Body of pancreas (tissue), 4 donors: Measurements from ENCODE around the gene TNFRSF1A.

Source experiments
- POLR2A ChIP-seq, 3 donors: fragments of 450-650 bp; IDR thresholded peaks; one replicate each; pipeline ENCODE4 v1.6.1; 2016; ENCODE audit warnings: antibody characterized with exemption in 3 of 3, mild to moderate bottlenecking in 2 of 3
- TF ChIP-seq, protein P1 (sequence below), 7 experiments: fragments of 450-650 bp in 4 of 7; fragments of 200-600 bp in 3 of 7; sonication (generic) in 3 of 7; IDR thresholded peaks; one replicate each; pipeline ENCODE4 v1.5.1; 2016 to 2019; ENCODE audit warnings: antibody characterized with exemption in 7 of 7

GRCh38 chr12:6318440-6318879 is 23.4 kb downstream of the TNFRSF1A start:
- TF ChIP-seq, protein P1, sequence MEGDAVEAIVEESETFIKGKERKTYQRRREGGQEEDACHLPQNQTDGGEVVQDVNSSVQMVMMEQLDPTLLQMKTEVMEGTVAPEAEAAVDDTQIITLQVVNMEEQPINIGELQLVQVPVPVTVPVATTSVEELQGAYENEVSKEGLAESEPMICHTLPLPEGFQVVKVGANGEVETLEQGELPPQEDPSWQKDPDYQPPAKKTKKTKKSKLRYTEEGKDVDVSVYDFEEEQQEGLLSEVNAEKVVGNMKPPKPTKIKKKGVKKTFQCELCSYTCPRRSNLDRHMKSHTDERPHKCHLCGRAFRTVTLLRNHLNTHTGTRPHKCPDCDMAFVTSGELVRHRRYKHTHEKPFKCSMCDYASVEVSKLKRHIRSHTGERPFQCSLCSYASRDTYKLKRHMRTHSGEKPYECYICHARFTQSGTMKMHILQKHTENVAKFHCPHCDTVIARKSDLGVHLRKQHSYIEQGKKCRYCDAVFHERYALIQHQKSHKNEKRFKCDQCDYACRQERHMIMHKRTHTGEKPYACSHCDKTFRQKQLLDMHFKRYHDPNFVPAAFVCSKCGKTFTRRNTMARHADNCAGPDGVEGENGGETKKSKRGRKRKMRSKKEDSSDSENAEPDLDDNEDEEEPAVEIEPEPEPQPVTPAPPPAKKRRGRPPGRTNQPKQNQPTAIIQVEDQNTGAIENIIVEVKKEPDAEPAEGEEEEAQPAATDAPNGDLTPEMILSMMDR (IDR thresholded peaks at IDR 0.05) = no peak
- no peak for TF ChIP-seq POLR2A (IDR thresholded peaks at IDR 0.05)
